ENCODE measurements around the gene BBS9.

The BBS9 gene

DNA sequence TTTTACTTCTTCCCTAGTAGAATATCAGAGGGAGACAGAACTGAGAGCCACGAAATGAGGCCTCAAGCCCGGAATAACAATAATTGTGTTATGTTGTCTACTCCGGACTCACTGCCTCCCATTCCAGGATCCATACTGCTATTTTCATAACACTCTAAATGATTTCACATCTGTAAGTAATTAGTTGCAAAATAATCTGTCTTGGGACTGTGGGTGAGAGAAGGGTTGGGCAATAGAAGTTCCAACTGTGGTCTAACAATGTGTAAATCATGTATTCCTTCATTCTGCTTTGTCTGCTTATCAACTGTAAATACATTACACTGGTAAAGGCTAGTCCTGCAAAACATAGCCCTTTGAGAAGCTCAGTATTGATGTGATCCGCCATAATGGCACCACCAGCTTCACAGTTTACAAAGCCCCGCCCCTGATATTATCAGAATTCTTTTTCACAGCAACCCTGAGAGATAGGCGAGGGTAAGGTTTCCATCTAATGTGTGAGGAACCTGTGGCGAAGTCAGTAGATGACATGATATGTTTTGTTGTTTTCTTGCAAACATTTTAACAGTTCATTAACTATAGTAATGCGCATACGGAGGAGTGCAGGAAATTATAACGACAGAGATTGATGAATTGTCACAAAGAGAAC is 510.3 kb downstream of the BBS9 start:
- DNase-seq (ENCODE audit: low read depth in 2 of 3, low spot score in 2 of 3): no peak

GRCh38 chr7:33640741-33641140 is 511.4 kb downstream of the BBS9 start:
- DNase-seq (ENCODE audit: low read depth in 2 of 3, low spot score in 2 of 3): no peak

GRCh38 chr7:33642312-33642711 is 512.9 kb downstream of the BBS9 start:
- no peak for DNase-seq (ENCODE audit: low read depth in 2 of 3, low spot score in 2 of 3)

DNA sequence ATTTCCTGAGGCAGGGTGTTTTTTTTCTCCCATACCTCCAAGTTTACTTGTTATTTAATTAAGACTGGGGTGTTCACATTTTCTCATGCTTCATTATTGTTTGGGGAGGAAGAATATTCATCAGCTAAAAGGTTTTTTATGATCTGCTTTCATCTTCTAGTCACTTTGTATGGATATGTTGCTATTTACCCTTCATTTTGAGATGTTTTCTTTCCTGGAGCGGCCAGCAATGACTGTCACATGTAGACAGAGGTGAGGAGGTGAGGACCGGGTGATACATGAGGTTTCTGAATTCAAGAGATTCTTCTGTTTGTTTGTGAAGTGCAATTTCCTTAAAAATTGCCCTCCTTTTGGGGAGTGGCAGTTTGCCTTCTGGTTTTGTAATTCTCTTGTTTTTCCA is 514.2 kb downstream of the BBS9 start:
- no peak for DNase-seq (ENCODE audit: low read depth in 2 of 3, low spot score in 2 of 3)

DNA sequence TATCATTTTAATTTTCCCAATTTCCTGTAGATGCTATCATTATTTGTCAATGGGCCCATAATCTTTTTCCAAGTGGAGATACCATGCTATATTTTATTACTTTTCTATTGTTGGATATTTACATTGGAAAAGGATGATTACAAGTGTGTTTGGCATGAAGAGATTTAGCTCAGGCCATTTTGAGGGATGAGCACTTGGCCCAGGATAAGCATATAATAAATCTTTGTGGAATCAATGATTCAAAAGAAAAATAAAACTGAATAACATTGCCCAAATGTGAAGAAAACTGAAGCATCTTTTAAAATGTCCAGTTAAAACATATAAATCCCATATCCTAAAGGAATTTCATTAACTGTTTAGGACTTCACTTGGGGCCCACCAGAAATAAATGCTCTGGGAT is 515.1 kb downstream of the BBS9 start:
- DNase-seq (ENCODE audit: low read depth in 2 of 3, low spot score in 2 of 3): no peak

DNA sequence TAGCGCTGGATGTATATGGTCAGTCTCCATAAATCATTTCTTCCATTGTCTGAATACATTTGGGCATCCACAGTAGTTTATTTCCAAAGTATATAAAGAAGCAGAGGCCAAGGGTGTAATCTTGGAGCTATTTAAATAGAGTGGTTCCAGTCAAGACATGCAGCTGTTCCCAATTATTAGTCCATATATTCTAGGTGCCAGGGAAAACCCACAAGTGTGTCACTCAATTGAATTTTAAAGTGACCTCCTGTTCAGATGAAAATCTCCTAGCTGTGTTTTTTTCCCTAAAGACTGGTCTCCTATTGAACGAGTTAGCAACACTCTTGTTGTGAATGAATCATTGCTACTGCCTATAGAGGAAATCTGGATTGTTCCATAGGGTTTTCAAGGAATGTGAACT is 515.7 kb downstream of the BBS9 start:
- DNase-seq (ENCODE audit: low read depth in 2 of 3, low spot score in 2 of 3): no peak

DNA sequence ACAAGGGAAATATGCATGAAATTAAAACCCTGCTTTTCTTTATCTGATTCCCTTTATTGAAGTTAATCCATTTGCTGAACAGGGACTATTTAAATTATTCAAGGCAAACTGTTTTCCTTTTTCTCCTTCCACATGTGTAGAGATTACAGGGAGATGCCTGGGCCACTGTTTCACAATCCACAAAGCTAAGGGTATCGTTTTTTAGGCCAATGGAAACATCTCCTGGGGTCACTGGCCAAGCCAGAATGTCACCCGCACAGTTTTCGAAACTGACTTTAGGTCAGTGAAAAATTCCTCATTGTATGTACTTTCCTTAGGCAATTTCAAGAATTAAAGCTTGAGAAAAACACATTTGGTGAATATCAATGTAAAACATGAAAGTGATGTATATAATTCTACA is 516.8 kb downstream of the BBS9 start:
- no peak for DNase-seq (ENCODE audit: low read depth in 2 of 3, low spot score in 2 of 3)

DNA sequence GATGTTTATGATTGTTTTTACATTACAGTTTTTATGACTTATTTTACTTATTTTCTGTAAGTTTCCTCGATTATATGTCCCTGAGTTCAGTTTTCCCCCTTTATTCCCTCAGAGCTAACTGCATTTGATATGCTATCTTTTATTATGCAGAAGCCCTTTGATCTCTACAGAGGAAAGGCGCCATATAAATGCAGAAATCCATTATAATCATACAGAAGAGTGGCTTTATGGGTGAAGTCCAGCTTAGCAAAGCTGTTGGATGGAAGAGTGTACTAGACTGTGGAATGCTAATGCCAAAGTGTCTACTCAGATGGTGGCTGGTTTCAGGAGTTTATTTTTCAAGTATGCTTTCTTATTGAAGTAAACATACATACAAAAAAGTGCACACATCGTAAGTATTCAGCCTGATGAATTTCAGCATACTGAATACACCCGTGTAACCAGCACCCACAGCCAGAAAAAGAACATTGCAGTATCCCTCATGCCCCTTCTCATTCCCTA is 517.6 kb downstream of the BBS9 start:
- DNase-seq (ENCODE audit: low read depth in 2 of 3, low spot score in 2 of 3): no peak

GRCh38 chr7:33649476-33650441 is 520.4 kb downstream of the BBS9 start:
- no peak for DNase-seq (ENCODE audit: low read depth in 2 of 3, low spot score in 2 of 3)

DNA sequence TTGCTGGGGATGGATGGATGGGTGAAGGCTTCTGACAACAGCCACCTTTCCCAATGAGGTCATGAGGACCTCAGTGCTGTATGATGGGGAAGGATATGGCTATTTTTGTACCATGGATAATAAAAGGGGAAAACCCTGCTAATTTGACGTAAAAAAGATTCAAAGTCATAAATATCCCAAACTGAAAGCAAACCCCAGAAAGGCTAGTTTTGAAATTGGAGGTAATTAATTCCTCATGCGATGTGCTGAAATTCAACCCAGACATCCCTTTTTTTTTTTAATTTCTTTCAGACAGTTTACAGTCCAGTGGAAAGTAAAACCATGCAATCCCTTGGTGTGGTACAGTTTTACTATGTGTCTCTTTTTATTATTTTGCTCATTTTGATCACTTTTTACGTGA is 521.5 kb downstream of the BBS9 start:
- no peak for DNase-seq (ENCODE audit: low read depth in 2 of 3, low spot score in 2 of 3)

DNA sequence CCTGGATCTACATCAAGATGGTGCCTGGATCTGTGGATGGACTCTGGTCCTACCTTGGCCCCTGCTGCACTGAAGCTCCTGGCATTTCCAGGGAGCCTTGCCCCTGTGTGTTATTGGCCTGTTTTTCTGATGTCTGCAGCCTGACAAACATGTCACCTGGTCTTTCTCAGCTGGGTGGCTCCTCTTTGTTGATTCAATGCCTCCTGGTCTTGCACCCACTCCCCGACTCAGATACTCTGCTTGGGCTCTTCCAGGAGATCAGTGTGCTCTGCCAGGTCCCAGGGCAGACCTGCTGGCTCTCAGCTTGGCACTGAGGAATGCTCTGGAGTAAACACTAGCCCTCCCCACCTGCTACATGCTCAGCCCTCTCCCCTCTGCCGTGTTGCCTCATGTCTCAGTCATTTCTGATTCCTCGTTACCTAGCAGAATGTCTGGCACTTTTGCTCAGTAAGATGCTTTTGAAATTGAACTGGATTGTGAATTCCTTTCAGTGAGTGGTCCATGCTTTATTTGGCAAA is 522.7 kb downstream of the BBS9 start:
- DNase-seq (ENCODE audit: low read depth in 2 of 3, low spot score in 2 of 3): no peak

DNA sequence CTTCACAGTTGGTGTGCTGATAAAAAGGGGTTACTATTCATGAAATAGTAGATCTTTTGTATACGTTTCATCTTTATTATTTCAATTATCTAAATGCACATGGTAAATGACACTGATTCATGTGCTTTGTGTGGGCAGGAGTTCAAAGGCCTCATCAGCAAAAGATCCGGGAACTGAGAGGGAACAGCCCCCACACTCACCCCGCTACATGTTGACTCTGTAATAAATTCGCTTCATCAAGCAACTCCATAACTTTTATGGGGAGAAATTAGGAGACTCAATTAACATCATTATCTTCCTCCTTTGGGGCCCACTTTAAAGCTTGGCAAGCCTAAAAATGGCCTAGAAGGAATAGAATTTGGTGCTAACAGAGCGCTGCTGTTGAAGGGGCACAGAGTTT is 525.3 kb downstream of the BBS9 start:
- DNase-seq (ENCODE audit: low read depth in 2 of 3, low spot score in 2 of 3): no peak

Data from activated CD8-positive, alpha-beta memory T cell treated with anti-CD3 and anti-CD28 coated beads for 48 hours (primary cell).